ENCODE results near the gene ARHGAP25. TPM values are rescaled to one million over a fixed set of nuclear protein-coding genes. Genes with fewer than 3 reads are reported as not detected.
A peak's percentile ranks its signal among the peaks of the same experiment; 100 is the strongest.

The ARHGAP25 gene
- total RNA-seq, 4 donors from 2014 or later = 2.2 to 11.6 (median 7.2) TPM

DNA sequence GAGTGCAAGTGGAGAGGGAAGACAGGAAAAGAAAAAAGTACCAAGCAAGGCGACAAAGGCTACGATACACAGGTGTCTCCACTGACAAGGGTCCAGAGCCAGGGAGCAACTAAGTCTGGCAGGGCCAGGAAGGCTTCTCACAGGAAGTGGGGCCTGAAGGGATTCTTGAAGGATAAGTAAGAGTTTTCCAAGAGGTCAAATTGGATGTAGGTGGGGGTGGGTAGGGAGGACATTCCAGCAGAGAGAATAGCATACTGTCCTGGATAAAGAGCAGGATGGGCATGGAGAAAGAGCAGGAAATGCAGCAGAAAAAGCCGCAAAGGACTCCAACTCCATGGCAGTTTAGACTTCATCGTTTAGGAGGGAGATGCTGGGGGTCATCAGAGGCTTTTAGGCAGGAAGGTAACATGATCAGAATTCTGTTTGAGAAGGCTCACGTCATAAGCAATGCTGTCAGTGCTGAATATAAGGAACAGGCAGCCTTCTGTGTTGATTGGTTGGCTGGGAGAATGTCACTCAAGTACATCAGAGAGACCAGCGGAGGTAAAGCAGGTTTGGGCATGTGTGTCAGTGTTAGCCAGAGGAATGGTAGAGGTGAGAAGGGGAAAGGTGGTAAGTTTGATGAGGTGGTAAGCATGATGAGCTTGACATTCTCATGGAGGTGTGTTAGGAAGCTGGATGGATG is 35.1 kb downstream of the ARHGAP25 start:
- intact Hi-C loops (cut with DNase I; ENCODE audit: low total_unique reads) = no loop called here
- TF ChIP-seq POLR2A (IDR thresholded peaks at IDR 0.05) = no peak
- TF ChIP-seq, protein P1, sequence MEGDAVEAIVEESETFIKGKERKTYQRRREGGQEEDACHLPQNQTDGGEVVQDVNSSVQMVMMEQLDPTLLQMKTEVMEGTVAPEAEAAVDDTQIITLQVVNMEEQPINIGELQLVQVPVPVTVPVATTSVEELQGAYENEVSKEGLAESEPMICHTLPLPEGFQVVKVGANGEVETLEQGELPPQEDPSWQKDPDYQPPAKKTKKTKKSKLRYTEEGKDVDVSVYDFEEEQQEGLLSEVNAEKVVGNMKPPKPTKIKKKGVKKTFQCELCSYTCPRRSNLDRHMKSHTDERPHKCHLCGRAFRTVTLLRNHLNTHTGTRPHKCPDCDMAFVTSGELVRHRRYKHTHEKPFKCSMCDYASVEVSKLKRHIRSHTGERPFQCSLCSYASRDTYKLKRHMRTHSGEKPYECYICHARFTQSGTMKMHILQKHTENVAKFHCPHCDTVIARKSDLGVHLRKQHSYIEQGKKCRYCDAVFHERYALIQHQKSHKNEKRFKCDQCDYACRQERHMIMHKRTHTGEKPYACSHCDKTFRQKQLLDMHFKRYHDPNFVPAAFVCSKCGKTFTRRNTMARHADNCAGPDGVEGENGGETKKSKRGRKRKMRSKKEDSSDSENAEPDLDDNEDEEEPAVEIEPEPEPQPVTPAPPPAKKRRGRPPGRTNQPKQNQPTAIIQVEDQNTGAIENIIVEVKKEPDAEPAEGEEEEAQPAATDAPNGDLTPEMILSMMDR (IDR thresholded peaks at IDR 0.05) = no peak
- TF ChIP-seq EP300 (IDR thresholded peaks at IDR 0.05; ENCODE audit: low read depth) = no peak
- no peak for TF ChIP-seq POLR2AphosphoS5 (IDR thresholded peaks at IDR 0.05)
- peaks cover 2 to 73% (median 15%) of the 10 kb centered on the region in 4 donors for H3K4me1 ChIP-seq
- H3K9me3 ChIP-seq = no peaks in the 10 kb centered on the region
- WGBS, 2 donors (ENCODE audit: low coverage in 1 of 2) = 76 to 80% methylated on average over 5 to 6 of the region's 6 CpGs
- H3K4me3 ChIP-seq = no peak overlapping the region
- H3K27ac ChIP-seq = peak overlapping the region; percentile 55 to 79 (median 65)
- in situ Hi-C loops (cut with MboI; ENCODE audit: low pct_ligation_motif_present in 1 of 4, low pct_unique_long_range_greater_than_20kb in 1 of 4, low sequenced_read_pairs in 3 of 4) = no loop called here
- no peaks in the 10 kb centered on the region for H3K36me3 ChIP-seq
- no peaks in the 10 kb centered on the region for H3K27me3 ChIP-seq
- no peak for DNase-seq

DNA sequence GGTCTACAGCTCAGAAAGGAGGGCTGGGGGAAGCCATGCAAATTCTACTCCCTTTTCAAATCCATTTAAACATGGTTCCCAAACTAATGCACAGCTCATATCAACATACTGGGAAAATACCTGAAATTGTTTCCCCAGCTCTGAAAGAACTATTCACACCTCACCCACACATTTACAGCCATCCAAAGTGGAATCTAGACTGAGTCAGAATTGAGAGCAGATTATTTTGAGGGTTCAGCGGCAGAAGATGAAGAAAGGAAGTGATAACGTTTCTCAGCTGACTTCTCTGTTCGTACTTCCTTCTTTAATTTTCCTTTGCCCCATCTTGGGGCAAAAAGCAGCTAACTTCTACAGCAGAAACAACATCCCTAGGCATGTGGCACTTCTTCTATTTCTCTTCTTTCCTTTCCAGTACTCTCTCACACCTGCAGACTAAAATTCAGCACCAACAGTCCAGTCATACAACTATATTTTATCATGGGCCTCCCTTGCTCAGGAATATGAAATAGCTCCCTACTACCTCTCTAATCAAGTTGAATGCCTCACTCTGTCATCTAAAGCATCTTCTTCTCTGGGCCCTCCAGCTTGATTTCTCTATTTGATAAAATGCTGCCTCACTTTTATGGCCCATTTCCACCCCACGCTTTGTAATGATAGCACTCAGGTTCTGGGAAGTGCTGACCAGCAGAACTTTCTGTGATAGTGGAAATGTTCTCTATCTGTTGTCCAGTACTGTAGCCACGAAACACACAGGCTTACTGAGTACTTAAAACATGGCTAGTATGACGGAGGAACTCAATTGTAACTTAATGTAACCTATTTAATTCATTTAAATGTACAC is 35.9 kb downstream of the ARHGAP25 start:
- 72 to 80% methylated on average over 6 of the region's 6 CpGs for WGBS, 2 donors (ENCODE audit: low coverage in 1 of 2)
- H3K9me3 ChIP-seq = no peaks in the 10 kb centered on the region
- H3K27ac ChIP-seq = peak overlapping the region; percentile 55 to 79 (median 65)
- no peaks in the 10 kb centered on the region for H3K27me3 ChIP-seq
- in situ Hi-C loops (cut with MboI; ENCODE audit: low pct_ligation_motif_present in 1 of 4, low pct_unique_long_range_greater_than_20kb in 1 of 4, low sequenced_read_pairs in 3 of 4) = no loop called here
- no peaks in the 10 kb centered on the region for H3K36me3 ChIP-seq
- intact Hi-C loops (cut with DNase I; ENCODE audit: low total_unique reads) = no loop called here
- TF ChIP-seq POLR2AphosphoS5 (IDR thresholded peaks at IDR 0.05) = no peak
- TF ChIP-seq, protein P1 (IDR thresholded peaks at IDR 0.05) = no peak
- no peak for TF ChIP-seq POLR2A (IDR thresholded peaks at IDR 0.05)
- TF ChIP-seq EP300 (IDR thresholded peaks at IDR 0.05; ENCODE audit: low read depth) = no peak
- no peak for DNase-seq
- peaks cover 2 to 65% (median 15%) of the 10 kb centered on the region in 4 donors for H3K4me1 ChIP-seq
- H3K4me3 ChIP-seq = no peak overlapping the region

DNA sequence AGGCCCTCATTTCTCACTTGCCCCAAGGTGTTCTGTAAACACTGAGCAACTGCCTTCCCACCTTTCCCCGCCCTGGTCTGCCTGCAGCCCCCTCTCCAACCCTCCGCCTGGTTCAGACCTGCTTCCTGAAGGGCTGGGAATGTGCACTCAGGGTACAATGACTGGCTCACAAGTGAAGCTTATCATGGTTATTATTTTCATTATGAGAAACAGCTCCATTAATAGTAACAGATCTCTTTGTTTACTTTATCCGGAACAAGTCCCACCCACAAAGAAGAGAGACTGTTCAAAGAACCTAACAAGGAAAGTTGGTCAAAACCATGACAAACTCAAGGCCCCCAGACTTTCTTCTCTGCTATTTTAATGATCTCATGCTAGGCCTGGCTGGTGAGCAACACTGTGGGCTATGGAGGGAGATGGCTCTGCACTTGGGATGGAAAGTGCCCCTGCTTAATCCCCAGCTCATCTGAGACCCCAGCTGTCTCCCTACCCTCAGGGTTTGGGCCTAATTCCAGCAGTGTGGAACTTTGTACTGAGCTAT is 36.7 kb downstream of the ARHGAP25 start:
- Histone ChIP-seq H3K36me3 (no peaks in the 10 kb centered on the region), H3K9me3 (no peaks in the 10 kb centered on the region), H3K27ac (peak overlapping the region; percentile 55 to 79 (median 65)), H3K27me3 (no peaks in the 10 kb centered on the region), H3K4me1 (peaks cover 2 to 62% (median 12%) of the 10 kb centered on the region in 4 donors), H3K4me3 (no peak overlapping the region)
- DNase-seq = no peak
- in situ Hi-C loops (cut with MboI; ENCODE audit: low pct_ligation_motif_present in 1 of 4, low pct_unique_long_range_greater_than_20kb in 1 of 4, low sequenced_read_pairs in 3 of 4) = no loop called here
- TF ChIP-seq EP300 (IDR thresholded peaks at IDR 0.05; ENCODE audit: low read depth) = no peak
- no peak for TF ChIP-seq POLR2A (IDR thresholded peaks at IDR 0.05)
- TF ChIP-seq POLR2AphosphoS5 (IDR thresholded peaks at IDR 0.05) = no peak
- TF ChIP-seq, protein P1 (IDR thresholded peaks at IDR 0.05) = no peak
- intact Hi-C loops (cut with DNase I; ENCODE audit: low total_unique reads) = no loop called here
- WGBS, 2 donors (ENCODE audit: low coverage in 1 of 2) = 72% methylated on average over 3 of the region's 3 CpGs; no CpG with 5 or more reads in 1 of the 2 donors

DNA sequence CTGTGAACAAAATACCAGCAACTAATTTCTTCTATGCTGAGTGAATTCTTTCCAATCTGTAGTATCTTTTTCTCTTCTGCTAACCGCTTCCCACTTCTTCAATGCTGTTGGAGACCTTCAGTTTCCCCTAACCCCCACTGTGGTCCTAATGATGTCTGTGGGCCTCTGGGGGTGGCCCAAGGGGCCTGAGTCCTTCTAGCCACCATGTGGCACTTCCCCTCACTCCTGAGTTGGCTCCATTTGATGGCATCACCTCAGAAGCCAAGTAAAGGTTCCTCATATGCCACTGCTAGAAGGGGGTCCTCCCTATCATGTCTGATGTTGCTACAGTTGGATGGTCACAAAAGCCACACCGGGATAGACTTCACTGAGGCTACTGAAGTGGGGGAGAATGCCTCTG is 37.5 kb downstream of the ARHGAP25 start:
- DNase-seq = no peak
- TF ChIP-seq, protein P1 (IDR thresholded peaks at IDR 0.05) = no peak
- TF ChIP-seq EP300 (IDR thresholded peaks at IDR 0.05; ENCODE audit: low read depth) (no peak), POLR2A (IDR thresholded peaks at IDR 0.05) (no peak), POLR2AphosphoS5 (IDR thresholded peaks at IDR 0.05) (no peak)
- no peaks in the 10 kb centered on the region for H3K9me3 ChIP-seq
- in situ Hi-C loops (cut with MboI; ENCODE audit: low pct_ligation_motif_present in 1 of 4, low pct_unique_long_range_greater_than_20kb in 1 of 4, low sequenced_read_pairs in 3 of 4) = no loop called here
- H3K4me3 ChIP-seq = no peak overlapping the region
- peaks cover 2 to 57% (median 12%) of the 10 kb centered on the region in 4 donors for H3K4me1 ChIP-seq
- H3K27me3 ChIP-seq = no peaks in the 10 kb centered on the region
- H3K36me3 ChIP-seq = no peaks in the 10 kb centered on the region
- intact Hi-C loops (cut with DNase I; ENCODE audit: low total_unique reads) = no loop called here
- peak overlapping the region in 3 of 4 donors; percentile 60 to 79 (median 70) for H3K27ac ChIP-seq
- WGBS, 2 donors (ENCODE audit: low coverage in 1 of 2) = 79 to 100% methylated on average over 1 to 2 of the region's 2 CpGs
